ENCODE results near the gene C11orf68. TPM values are rescaled to one million over a fixed set of nuclear protein-coding genes. Genes with fewer than 3 reads are reported as not detected.

Gene C11orf68
- total and polyA plus RNA-seq, 10 of the 15 experiments (the other 5 are each of a cell fraction or from before 2014, with no cell fraction given): 3.0 to 25.4 (median 16.7) TPM

DNA sequence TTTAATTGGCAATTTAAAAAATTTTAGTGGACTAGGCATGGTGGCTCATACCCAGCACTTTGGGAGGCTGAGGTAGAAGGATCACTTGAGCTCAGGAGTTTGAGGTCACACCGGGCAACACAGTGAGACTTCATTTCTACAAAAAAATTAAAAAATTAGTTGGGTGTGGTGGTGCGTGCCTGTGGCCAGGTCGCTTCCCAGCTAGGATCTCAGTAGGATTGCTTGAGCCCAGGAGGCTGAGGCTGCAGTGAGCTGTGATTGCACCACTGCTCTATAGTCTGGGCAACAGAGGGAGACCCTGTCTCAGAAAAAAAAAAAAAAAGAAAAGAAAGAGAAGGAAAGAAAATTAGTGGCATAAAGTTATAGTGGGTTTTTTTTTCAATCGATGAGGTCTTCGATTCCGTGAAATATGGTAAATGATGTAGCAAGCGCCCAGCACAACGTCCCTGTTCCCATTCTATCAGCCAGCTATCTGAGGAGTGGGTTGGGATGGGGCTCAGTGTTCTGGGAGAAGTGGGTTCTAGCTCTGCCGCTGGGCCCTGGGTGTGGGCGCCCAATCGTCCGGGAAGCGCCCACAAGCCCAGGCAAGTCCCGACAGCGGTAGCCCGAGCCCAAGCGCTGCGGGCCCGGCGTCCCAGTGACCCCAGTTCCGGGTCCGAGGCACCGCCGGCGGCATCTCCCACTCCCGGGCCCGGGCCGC, 20.1 kb downstream of the C11orf68 start (continued):
- TF ChIP-seq BCLAF1 (IDR thresholded peaks at IDR 0.05): no peak
- no peak for TF ChIP-seq ZNF622 (IDR thresholded peaks at IDR 0.05)
- no peak for TF ChIP-seq JUND (IDR thresholded peaks at IDR 0.05; ENCODE audit: low read depth, low read length)
- no peak for TF ChIP-seq NRF1 (conservative IDR thresholded peaks at IDR 0.05; ENCODE audit: low read depth, low read length)
- TF ChIP-seq NR2C2 (IDR thresholded peaks at IDR 0.05; ENCODE audit: borderline replicate concordance, control insufficient read depth, insufficient read length, low read depth): no peak
- no peak for TF ChIP-seq SMAD5 (IDR thresholded peaks at IDR 0.05; ENCODE audit: low read depth)
- TF ChIP-seq DPF2 (IDR thresholded peaks at IDR 0.05): no peak; the same call in 1 of the 2 replicates

GRCh38 chr11:65897020-65897471, 21.8 kb downstream of the C11orf68 start:
- WGBS (ENCODE audit: insufficient coverage, insufficient replicate concordance, low lambda C conversion rate, missing lambda C conversion rate): 76% methylated on average over 4 of the region's 4 CpGs
- Histone ChIP-seq H3K27me3 (replicated peaks in 1 of 2; ENCODE audit: control insufficient read depth in 2 of 2, insufficient read depth in 2 of 2, low read length in 1 of 2) (no peaks in the 10 kb centered on the region), H3K9me3 (replicated peaks; ENCODE audit: control insufficient read depth, insufficient read depth, low read length) (no peaks in the 10 kb centered on the region), H3K4me1 (ENCODE audit: control insufficient read depth, insufficient read depth, low read length) (peaks cover 20% of the 10 kb centered on the region), H3K4me2 (ENCODE audit: control insufficient read depth, insufficient read depth) (no peak overlapping the region), H3K9ac (ENCODE audit: control insufficient read depth, insufficient read depth, low read length) (no peak overlapping the region), H2AFZ (ENCODE audit: control insufficient read depth, low read depth, low read length) (no peak overlapping the region), H3K79me2 (ENCODE audit: control insufficient read depth, insufficient read depth, low read length) (peaks cover 31% of the 10 kb centered on the region), H3K27ac (ENCODE audit: control insufficient read depth, insufficient read depth) (no peak overlapping the region), H3K4me3 (no peak overlapping the region), H3K36me3 (ENCODE audit: control insufficient read depth in 2 of 2, insufficient read depth in 2 of 2, low read length in 1 of 2) (no peaks in the 10 kb centered on the region), H4K20me1 (ENCODE audit: control insufficient read depth, insufficient read depth) (no peaks in the 10 kb centered on the region)
- ChIA-PET SMC1A (ENCODE audit: uncharacterized antibody, unreplicated experiment) (interaction anchor here (1.1 to 1.7 kb wide), 2 partner anchors 9 to 31 kb away, joined by 3 to 6 read pairs; no protein-coding TSS in a partner anchor), CTCF (interaction anchor here (1.1 to 6.5 kb wide), 6 partner anchors 7 to 185 kb away, joined by 3 to 67 read pairs (median 8); partner anchors contain the start of genes CCDC85B, FIBP and KAT5), RAD21 (ENCODE audit: unreplicated experiment) (no interaction called here), POLR2A (interaction anchor here (0.6 to 3.6 kb wide), 6 partner anchors 8 to 259 kb away, joined by 3 to 62 read pairs (median 4); partner anchors contain the start of genes CCDC85B, FIBP and SIPA1)
- intact Hi-C loops (cut with micrococcal nuclease; ENCODE audit: unreplicated experiment): loop anchor here (10.0 kb wide), 1 partner anchor 238 kb away; no protein-coding TSS in a partner anchor
- DNase-seq (ENCODE audit: low read depth, low spot score): no peak
- in situ Hi-C loops (cut with MboI): no loop called here
- no peak for ATAC-seq
- no TSS peak for BruUV-seq (replicated peaks)
- FAIRE-seq: no peak
- TF ChIP-seq STAT3 (IDR thresholded peaks at IDR 0.05; ENCODE audit: low read depth, low read length) (no peak), NRF1 (conservative IDR thresholded peaks at IDR 0.05; ENCODE audit: low read depth, low read length) (no peak), E2F8 (IDR thresholded peaks at IDR 0.05; ENCODE audit: low read depth, partially characterized antibody) (no peak)
- TF ChIP-seq, protein P1, sequence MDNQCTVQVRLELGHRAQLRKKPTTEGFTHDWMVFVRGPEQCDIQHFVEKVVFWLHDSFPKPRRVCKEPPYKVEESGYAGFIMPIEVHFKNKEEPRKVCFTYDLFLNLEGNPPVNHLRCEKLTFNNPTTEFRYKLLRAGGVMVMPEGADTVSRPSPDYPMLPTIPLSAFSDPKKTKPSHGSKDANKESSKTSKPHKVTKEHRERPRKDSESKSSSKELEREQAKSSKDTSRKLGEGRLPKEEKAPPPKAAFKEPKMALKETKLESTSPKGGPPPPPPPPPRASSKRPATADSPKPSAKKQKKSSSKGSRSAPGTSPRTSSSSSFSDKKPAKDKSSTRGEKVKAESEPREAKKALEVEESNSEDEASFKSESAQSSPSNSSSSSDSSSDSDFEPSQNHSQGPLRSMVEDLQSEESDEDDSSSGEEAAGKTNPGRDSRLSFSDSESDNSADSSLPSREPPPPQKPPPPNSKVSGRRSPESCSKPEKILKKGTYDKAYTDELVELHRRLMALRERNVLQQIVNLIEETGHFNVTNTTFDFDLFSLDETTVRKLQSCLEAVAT (IDR thresholded peaks at IDR 0.05): no peak

Data from GM12878 (cell line).